Neural cell (in vitro differentiated cells): ENCODE data around the gene IDI1.

ENCODE experiments used
- CTCF ChIP-seq: fragments of 450-650 bp; IDR thresholded peaks from 2 replicates; pipeline ENCODE4 v1.5.1; 2014; ENCODE audit warnings: antibody characterized with exemption, mild to moderate bottlenecking, moderate library complexity; ENCODE audit not compliant: poor library complexity, severe bottlenecking
- MXI1 ChIP-seq: fragments of 450-650 bp; conservative IDR thresholded peaks from 2 replicates; pipeline ENCODE4 v1.6.1; 2014; ENCODE audit warnings: antibody characterized with exemption, mild to moderate bottlenecking; ENCODE audit not compliant: poor library complexity, severe bottlenecking
- REST ChIP-seq: IDR thresholded peaks from 2 replicates; pipeline ENCODE4 v1.6.1; 2012; ENCODE audit warnings: borderline replicate concordance
- TAF1 ChIP-seq: IDR thresholded peaks from 2 replicates; pipeline ENCODE4 v1.6.1; 2012; ENCODE audit warnings: low read depth

DNA sequence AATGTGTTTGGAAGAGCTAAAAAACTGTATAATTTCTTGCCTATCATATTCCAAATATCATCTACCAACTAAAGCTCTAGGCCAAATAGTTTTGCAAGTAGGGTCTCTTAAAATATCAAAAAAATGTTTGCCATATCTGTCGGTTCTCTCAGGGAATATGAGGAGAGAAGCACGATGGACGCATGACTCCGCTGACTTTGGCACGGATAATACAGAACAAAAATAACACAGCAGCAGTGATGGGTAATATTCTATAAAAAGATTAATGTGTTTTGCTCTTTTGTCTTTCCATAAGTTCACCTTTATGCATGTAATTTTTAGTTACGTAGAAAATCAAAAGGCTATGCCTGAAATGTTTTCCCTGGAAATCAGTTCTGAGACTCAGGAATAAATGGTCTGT lies 22.3 kb downstream of the IDI1 start:
- TF ChIP-seq CTCF (no peak), MXI1 (no peak), REST (no peak), TAF1 (no peak)
